HG03064 (cell line): ENCODE data around the gene FOXO1.
"Not testable (repeated sequence)": the region's sequence is repeated elsewhere in the genome, so short reads cannot be mapped to it uniquely, and the experiment has no call there.

ENCODE experiments used
- ATAC-seq: cut with Tn5 transposase; IDR thresholded peaks from one replicate; pipeline ENCODE4 v1.9.1; 2021; ENCODE audit warnings: low read depth; ENCODE audit not compliant: unreplicated experiment

FOXO1 gene

GRCh38 chr13:40666933-40667621, 636 bp upstream of the FOXO1 start:
- peak; percentile 8 for ATAC-seq

- ATAC-seq = peak; percentile 2
These were observed 1.1 kb downstream of the FOXO1 start for GRCh38 chr13:40665126-40666044.

DNA sequence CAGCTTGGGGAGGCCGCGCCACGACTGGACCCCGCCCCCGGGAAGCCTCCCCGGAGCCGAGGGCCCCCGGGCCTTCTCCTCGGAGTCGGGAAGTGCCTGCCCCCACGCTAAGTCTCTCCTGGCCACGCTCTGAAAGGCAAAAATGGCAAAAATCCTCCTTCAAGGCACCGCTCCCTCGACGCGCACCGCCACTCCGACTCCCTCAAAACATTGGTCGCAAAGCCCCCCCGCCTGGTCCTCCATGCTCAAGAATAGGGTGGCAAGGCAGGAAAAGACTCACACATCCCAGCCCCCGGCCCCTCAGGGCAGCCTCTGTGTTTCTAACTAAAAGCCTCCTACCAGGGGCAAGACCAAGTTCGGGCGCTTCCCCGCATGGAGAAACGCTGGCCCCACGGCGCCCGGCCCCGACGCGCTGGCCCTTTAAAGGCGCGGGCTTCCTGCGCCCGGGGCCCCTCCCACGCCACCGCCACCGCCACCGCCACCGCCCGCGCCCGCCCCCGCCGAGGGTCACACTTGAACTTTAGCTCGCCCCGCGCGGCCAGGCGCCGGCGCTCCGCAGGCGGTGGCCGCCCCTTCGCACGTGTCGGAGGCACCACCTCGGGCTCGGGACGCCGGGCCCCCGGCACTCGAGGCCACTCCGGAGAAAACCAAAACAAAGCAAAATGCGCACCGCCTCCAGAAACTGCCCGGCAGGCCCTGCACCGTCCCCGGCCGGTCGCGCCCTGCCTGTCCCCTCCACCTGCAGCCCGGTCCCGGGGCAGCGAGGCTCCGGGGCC, 1.9 kb downstream of the FOXO1 start:
- ATAC-seq = peak; percentile 37

GRCh38 chr13:40664100-40664349, 2.4 kb downstream of the FOXO1 start:
- ATAC-seq = not testable (repeated sequence)

GRCh38 chr13:40662866-40663265, 3.6 kb downstream of the FOXO1 start:
- ATAC-seq = no peak

GRCh38 chr13:40661875-40662665, 4.4 kb downstream of the FOXO1 start:
- ATAC-seq = no peak

GRCh38 chr13:40660692-40661091, 5.7 kb downstream of the FOXO1 start:
- no peak for ATAC-seq

DNA sequence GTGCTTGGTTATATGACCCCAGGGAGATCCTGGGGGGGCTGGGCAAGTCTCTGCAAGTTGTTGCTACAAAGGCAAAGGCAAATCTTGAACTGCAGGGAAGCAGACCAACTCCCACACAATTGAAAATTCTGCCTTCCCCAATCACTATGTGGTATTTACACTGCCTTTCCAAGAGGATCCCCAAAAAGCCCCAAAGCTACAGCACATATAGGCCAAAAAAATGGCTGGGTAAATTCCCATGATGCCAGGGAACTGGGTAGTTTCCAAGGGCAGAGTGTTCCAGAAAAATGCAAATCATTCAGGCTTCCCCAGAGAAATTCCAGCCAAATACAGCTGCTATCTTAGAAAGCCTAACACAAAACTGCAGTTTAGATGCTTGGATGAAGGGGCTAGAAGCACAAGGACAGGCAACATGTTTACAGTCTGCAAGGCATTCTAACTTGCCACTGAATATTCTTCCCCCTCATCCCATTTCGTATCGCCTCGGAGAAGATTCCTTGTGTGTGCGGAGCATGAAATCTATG, 6.2 kb downstream of the FOXO1 start:
- no peak for ATAC-seq

- ATAC-seq = no peak
These were observed 8.5 kb downstream of the FOXO1 start for GRCh38 chr13:40657951-40658350.

DNA sequence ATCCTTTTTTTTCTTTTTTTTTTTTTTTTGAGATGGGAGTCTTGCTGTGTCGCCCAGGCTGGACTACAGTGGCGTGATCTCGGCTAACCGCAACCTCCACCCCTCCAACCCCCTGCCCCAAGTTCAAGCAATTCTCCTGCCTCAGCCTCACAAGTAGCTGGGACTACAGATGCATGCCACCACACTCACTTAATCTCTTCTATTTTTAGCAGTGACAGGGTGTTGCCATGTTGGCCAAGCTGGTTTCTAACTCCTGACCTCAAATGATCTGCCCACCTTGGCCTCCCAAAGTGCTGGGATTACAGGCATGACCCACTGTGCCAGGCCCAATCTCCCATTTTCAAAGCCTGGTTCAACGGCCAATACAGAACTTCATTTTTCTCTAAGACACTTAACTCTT, 9.1 kb downstream of the FOXO1 start:
- ATAC-seq = no peak

DNA sequence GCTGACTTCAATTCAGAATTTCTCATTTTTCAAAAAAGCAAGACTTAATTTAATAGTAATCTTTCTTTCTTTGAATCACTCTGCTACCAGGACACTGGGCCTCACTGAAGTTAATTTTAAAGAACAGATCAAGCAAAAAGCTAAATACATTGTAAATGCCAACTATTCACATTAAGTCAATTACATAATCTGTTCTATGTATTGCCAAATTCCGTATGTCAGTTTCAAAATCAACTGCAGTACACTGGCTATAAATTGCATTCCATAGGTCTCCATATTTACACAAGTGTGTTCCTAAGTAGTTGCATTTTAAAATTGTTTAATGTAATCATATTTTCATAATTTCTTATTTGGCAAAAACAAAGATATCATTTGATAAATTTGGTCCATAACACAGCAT, 10.1 kb downstream of the FOXO1 start:
- ATAC-seq = no peak

GRCh38 chr13:40653527-40654318, 12.7 kb downstream of the FOXO1 start:
- ATAC-seq = no peak

DNA sequence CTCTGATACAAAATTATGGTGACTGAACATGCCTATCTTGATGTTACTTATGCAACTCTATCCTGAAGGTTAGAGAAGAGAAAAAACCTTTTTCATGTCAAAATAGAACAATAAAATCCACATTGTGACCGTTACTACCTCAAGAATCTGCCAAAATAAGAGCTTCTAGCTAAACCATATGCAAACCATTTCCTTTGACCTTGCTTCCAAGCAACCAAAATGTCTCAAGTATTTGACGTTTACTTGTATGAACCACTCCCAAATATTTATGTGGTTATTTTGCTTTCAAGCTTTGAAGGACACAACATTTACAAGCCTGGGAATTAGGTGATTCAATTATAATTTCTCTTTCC, 13.9 kb downstream of the FOXO1 start:
- ATAC-seq = no peak

DNA sequence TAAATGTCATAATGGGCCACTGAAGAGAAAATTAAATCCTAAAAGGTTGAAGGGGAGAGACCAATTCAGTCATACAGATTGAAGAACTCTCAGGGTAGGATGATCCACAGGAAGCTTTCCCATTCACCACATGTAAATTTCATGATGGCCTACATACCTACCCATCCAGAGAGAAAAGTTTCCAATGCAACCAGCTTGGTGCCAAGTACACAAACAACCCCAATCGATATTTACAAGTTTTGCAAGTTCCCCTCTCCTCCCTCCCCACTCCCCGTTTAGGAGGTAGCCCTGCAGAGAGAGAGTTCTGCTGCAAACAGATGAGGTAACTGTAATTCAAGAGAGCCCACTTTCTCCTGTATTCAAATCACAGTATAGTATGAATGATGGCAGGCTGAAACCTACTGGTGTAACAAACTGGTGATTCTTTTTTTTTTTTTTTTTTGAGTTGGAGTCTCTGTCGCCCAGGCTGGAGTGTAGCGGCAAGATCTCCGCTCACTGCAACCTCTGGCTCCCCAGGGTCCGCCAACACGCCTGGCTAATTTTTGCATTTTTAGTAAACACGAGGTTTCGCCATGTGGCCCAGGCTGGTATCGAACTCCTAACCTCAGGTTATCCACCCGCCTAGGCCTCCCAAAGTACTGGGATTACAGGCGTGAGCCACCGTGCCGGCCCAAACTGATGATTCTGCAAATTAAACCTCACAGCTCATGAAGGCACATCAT, 14.4 kb downstream of the FOXO1 start:
- no peak for ATAC-seq

DNA sequence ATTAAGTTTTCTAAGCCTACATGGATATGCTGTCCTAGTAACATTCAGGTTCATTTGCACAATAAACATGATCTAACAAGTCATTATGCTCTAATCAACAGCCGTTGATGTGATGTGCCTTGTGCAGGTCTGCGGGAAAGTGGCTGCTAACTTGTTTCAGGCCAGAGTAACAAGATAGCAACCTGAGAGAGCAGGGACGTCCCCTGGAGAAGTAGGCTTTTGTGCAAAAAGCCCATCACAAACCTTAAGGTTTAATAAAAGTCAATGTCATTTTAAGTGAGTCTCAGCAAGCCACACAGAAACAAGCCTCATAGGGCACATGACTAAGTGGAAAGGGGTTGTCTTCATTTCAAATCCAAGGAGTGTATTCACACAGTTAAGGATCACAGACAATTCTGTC, 17.6 kb downstream of the FOXO1 start:
- ATAC-seq = no peak

DNA sequence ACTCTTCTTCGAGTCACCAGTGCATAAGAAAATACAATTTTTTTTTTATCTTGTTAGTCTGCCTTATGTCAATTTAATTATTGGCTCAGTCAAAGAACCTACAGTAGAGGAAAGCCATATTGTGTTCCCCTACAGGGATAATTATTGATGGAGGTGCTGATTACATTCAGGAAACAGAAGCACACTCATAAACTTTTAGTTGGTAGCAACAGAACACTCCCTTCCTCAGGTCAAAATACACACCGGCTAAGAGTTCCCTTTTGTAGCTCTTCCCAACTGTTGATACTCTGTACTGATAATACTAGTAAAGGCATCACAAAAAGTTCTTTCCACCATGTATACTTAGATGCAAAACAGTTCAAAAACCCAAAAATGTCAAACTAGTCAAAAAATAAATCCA, 18.4 kb downstream of the FOXO1 start:
- no peak for ATAC-seq

DNA sequence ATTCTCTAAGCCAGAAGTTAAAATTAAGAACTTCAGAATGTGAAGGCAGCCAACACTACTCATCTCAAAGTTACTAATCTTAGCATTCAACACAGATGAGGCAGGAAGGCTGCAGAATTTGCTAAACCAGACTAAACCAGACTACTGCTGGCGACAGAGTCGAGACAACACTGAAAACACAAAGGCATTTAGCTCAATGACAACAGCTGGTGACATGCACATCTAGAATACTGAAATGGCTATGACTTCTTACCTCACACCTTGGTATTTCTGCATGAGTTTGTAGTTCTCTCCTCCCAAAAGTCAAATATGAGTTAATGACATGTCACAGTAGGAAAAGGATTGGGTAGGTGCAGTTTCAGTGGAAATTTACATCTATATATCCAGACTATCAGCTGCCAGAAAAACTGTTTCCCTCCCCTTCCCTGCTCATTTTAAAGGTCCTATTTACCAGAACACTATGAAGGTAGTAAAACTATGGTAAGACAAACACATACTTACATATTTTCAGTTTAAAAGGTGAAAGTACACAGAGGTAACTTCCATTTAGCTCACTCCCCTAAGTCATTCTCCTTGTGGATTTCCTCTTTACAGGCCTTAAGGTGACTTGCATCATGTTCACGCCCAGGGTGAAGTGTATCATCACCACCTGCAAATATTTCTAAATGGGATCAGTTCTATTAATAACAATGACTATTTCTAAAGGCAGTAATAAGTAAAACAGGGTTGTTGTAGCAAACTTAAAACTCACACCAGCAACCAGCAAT, 21.4 kb downstream of the FOXO1 start:
- ATAC-seq = no peak

DNA sequence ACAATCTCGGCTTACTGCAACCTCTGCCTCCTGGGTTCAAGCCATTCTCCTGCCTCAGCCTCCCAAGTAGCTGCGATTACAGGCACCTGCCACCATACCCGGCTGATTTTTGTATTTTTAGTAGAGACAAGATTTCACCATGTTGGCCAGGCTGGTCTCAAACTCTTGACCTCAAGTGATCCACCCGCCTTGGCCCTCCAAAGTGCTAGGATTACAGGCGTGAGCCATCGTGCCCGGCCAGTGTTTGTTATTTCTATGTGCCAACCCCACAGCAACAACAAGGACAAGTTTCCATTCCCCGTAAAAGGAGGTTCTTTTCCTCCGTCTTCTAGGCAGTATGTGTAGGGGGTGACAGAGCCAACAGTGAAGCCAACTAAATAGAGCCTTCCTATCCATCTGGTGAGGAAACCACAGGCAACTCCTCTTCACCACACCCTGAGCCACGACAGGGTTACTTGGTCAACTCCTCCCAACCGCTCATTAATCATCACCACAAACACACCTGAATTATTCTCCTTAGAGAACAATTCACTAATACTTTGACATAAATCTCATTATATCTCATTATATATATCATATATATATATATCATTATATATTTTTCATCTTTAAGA, 25.5 kb downstream of the FOXO1 start:
- no peak for ATAC-seq
